ENCODE results near the gene FSTL4. TPM values are rescaled to one million over a fixed set of nuclear protein-coding genes. Genes with fewer than 3 reads are reported as not detected.

The FSTL4 gene
- polyA plus RNA-seq, 1 donor from 2014 or later: 0.57 TPM

DNA sequence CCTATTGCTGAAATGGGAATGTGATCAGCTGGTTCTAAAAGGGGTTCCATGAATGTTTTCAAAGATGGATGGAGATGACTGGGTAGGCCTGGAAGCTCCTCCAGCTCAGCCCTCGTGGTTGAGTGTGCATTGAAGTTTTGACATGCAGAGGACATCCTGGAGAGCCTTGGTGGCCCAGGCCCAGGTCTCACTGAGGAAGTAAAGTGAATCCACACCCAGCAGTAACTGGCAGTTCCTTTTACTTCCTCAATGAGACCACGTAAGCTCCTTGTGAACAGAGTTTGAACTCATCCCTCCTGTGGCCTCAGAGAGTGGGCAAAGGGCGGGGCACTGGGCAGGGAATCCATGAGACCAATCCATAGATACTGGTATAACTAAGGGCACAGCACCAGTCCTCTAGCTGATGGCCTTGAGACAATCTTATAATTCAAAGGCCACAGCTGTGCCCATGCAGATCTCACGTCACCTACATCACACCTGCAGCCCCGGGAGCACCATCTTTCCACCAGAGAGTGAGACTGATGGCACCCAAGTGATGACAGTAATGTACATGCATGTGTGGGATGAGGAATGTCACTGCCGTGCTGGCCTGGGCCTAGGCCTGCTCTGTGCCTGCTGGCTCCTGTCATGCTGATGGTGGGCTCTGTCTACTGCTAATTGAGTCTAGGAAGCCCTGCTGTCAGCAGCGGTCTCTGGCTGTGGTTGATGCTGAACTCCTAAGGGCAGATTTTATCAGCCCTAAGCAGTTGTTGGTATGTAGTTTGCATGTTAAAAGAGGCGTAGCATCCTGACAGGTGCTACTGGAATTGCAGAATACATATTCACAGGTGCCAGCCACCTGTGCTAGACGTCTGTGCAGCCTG lies 257.8 kb downstream of the FSTL4 start:
- no peaks in the 10 kb centered on the region for H3K36me3 ChIP-seq (ENCODE audit: insufficient read depth, low read length)
- H3K4me3 ChIP-seq (ENCODE audit: low read length): no peak overlapping the region
- H3K27ac ChIP-seq (ENCODE audit: low read length): no peak overlapping the region
- no peaks in the 10 kb centered on the region for H3K27me3 ChIP-seq (ENCODE audit: insufficient read depth, low read depth, low read length)
- no peak for TF ChIP-seq RAD21 (conservative IDR thresholded peaks at IDR 0.05)
- TF ChIP-seq TAF1 (IDR thresholded peaks at IDR 0.05; ENCODE audit: low read depth): no peak
- TF ChIP-seq EP300 (conservative IDR thresholded peaks at IDR 0.05; ENCODE audit: poor library complexity, severe bottlenecking): no peak
- TF ChIP-seq, protein P1, sequence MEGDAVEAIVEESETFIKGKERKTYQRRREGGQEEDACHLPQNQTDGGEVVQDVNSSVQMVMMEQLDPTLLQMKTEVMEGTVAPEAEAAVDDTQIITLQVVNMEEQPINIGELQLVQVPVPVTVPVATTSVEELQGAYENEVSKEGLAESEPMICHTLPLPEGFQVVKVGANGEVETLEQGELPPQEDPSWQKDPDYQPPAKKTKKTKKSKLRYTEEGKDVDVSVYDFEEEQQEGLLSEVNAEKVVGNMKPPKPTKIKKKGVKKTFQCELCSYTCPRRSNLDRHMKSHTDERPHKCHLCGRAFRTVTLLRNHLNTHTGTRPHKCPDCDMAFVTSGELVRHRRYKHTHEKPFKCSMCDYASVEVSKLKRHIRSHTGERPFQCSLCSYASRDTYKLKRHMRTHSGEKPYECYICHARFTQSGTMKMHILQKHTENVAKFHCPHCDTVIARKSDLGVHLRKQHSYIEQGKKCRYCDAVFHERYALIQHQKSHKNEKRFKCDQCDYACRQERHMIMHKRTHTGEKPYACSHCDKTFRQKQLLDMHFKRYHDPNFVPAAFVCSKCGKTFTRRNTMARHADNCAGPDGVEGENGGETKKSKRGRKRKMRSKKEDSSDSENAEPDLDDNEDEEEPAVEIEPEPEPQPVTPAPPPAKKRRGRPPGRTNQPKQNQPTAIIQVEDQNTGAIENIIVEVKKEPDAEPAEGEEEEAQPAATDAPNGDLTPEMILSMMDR (IDR thresholded peaks at IDR 0.05; ENCODE audit: poor library complexity, severe bottlenecking): no peak
- no peak for TF ChIP-seq SMC3 (conservative IDR thresholded peaks at IDR 0.05; ENCODE audit: poor library complexity)
- TF ChIP-seq POLR2AphosphoS5 (IDR thresholded peaks at IDR 0.05): no peak
- TF ChIP-seq MXI1 (conservative IDR thresholded peaks at IDR 0.05; ENCODE audit: poor library complexity, severe bottlenecking): no peak
- TF ChIP-seq REST (IDR thresholded peaks at IDR 0.05; ENCODE audit: borderline replicate concordance): no peak
- no peak for TF ChIP-seq EZH2 (IDR thresholded peaks at IDR 0.05; ENCODE audit: borderline replicate concordance, insufficient read depth, low read length, poor library complexity, severe bottlenecking)
- H3K9ac ChIP-seq (ENCODE audit: low read length): no peak overlapping the region
- H3K9me3 ChIP-seq (ENCODE audit: low read length): no peaks in the 10 kb centered on the region
- H2AFZ ChIP-seq (ENCODE audit: low read depth, low read length): no peak overlapping the region
- H3K4me2 ChIP-seq (ENCODE audit: low read length): no peak overlapping the region
- H3F3A ChIP-seq (ENCODE audit: insufficient read depth, low read length, poor library complexity, severe bottlenecking): no peaks in the 10 kb centered on the region
- H4K20me1 ChIP-seq (ENCODE audit: insufficient read depth): no peaks in the 10 kb centered on the region
- H3K79me2 ChIP-seq (replicated peaks; ENCODE audit: insufficient read depth, low read length): no peaks in the 10 kb centered on the region
- H3K9me2 ChIP-seq (ENCODE audit: insufficient read depth, low read length): no peaks in the 10 kb centered on the region

DNA sequence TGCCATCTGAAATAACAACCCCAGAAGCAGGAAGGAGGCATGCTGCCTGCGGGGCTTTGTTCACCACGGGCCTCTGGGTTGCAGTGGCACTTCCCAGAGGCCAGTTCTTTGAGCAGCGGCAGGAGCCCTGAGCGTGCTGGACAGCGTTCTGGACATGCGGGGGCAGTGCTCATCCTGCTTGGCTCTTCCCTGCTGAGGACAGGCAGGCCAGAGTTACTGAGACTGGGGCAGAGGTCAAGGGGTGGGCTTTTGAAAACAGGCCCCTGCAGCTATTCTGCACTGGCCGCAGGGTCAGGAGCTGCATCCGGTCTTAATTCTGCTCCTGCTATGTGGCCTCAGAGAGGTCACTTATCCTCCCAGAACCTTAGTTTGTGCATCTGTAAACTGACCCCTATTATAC lies 258.6 kb downstream of the FSTL4 start:
- H3K9me2 ChIP-seq (ENCODE audit: insufficient read depth, low read length): no peaks in the 10 kb centered on the region
- TF ChIP-seq EZH2 (IDR thresholded peaks at IDR 0.05; ENCODE audit: borderline replicate concordance, insufficient read depth, low read length, poor library complexity, severe bottlenecking) (no peak), TAF1 (IDR thresholded peaks at IDR 0.05; ENCODE audit: low read depth) (no peak), EP300 (conservative IDR thresholded peaks at IDR 0.05; ENCODE audit: poor library complexity, severe bottlenecking) (no peak), MXI1 (conservative IDR thresholded peaks at IDR 0.05; ENCODE audit: poor library complexity, severe bottlenecking) (no peak), RAD21 (conservative IDR thresholded peaks at IDR 0.05) (no peak), REST (IDR thresholded peaks at IDR 0.05; ENCODE audit: borderline replicate concordance) (no peak), POLR2AphosphoS5 (IDR thresholded peaks at IDR 0.05) (no peak), SMC3 (conservative IDR thresholded peaks at IDR 0.05; ENCODE audit: poor library complexity) (no peak)
- TF ChIP-seq, protein P1 (IDR thresholded peaks at IDR 0.05; ENCODE audit: poor library complexity, severe bottlenecking): no peak
- no peaks in the 10 kb centered on the region for H3K79me2 ChIP-seq (replicated peaks; ENCODE audit: insufficient read depth, low read length)
- no peaks in the 10 kb centered on the region for H3K36me3 ChIP-seq (ENCODE audit: insufficient read depth, low read length)
- H3K9me3 ChIP-seq (ENCODE audit: low read length): no peaks in the 10 kb centered on the region
- H3K27me3 ChIP-seq (ENCODE audit: insufficient read depth, low read depth, low read length): no peaks in the 10 kb centered on the region
- H2AFZ ChIP-seq (ENCODE audit: low read depth, low read length): no peak overlapping the region
- H3F3A ChIP-seq (ENCODE audit: insufficient read depth, low read length, poor library complexity, severe bottlenecking): no peaks in the 10 kb centered on the region
- H3K27ac ChIP-seq (ENCODE audit: low read length): no peak overlapping the region
- no peak overlapping the region for H3K4me2 ChIP-seq (ENCODE audit: low read length)
- H4K20me1 ChIP-seq (ENCODE audit: insufficient read depth): no peaks in the 10 kb centered on the region
- H3K4me3 ChIP-seq (ENCODE audit: low read length): no peak overlapping the region
- no peak overlapping the region for H3K9ac ChIP-seq (ENCODE audit: low read length)

All from neural cell (in vitro differentiated cells).